DND-41 (cell line): ENCODE results near the gene CDH1.

Source experiments
- ATAC-seq: fragments of 200-7000 bp; cut with Tn5 transposase; 3 replicates; pipeline ENCODE4 v1.9.1; 2021; ENCODE audit warnings: low read depth; ENCODE audit not compliant: insufficient read depth
- DNase-seq: peaks from one replicate; pipeline ENCODE4 v3.0.0-alpha.2; 2020
- H2AFZ ChIP-seq: 2 replicates; pipeline ENCODE4 v1.6.0; 2012; ENCODE audit warnings: low read depth, low read length
- H3K27ac ChIP-seq: 2 replicates; pipeline ENCODE4 v1.5.1; 2012; ENCODE audit warnings: low read length, inconsistent platforms
- H3K27me3 ChIP-seq: fragments of 200-600 bp; sonication (generic); 2 replicates; pipeline ENCODE4 v1.6.0; 2012; ENCODE audit warnings: low read length, mild to moderate bottlenecking, inconsistent platforms; ENCODE audit not compliant: insufficient read depth, poor library complexity
- H3K36me3 ChIP-seq: 2 replicates; pipeline ENCODE4 v1.5.1; 2012; ENCODE audit warnings: low read length, inconsistent platforms; ENCODE audit not compliant: insufficient read depth
- H3K4me1 ChIP-seq: 2 replicates; pipeline ENCODE4 v1.5.1; 2012; ENCODE audit warnings: mild to moderate bottlenecking, low read length; ENCODE audit not compliant: insufficient read depth
- H3K4me2 ChIP-seq: 2 replicates; pipeline ENCODE4 v1.6.0; 2012; ENCODE audit warnings: mild to moderate bottlenecking, moderate library complexity, low read length, inconsistent platforms; ENCODE audit not compliant: insufficient read depth
- H3K4me3 ChIP-seq, 2 experiments: fragments of 200-600 bp in 1 of 2; shearing (Covaris generic) in 1 of 2; 2 replicates each; pipeline ENCODE4 v1.5.1; 2012 to 2016; ENCODE audit warnings: inconsistent platforms in 2 of 2, low read length in 2 of 2, mild to moderate bottlenecking in 2 of 2, low read depth in 1 of 2, moderate library complexity in 1 of 2
- H3K79me2 ChIP-seq: 2 replicates; pipeline ENCODE4 v1.6.0; 2012; ENCODE audit warnings: low read length, inconsistent platforms; ENCODE audit not compliant: insufficient read depth
- H3K9ac ChIP-seq: 2 replicates; pipeline ENCODE4 v1.6.0; 2012; ENCODE audit warnings: low read depth, mild to moderate bottlenecking, inconsistent platforms, low read length, moderate library complexity
- H3K9me3 ChIP-seq: 2 replicates; pipeline ENCODE4 v1.5.1; 2012; ENCODE audit warnings: low read length, moderate library complexity, mild to moderate bottlenecking, inconsistent platforms; ENCODE audit not compliant: insufficient read depth, severe bottlenecking
- H4K20me1 ChIP-seq: 2 replicates; pipeline ENCODE4 v1.6.0; 2012; ENCODE audit warnings: low read length; ENCODE audit not compliant: insufficient read depth
- EZH2 ChIP-seq: IDR thresholded peaks from 3 replicates; pipeline ENCODE4 v1.6.1; 2012; ENCODE audit warnings: borderline replicate concordance, low read depth, mild to moderate bottlenecking, moderate library complexity, low read length, inconsistent platforms; ENCODE audit not compliant: severe bottlenecking
- TF ChIP-seq, protein P1 (sequence below): IDR thresholded peaks from 2 replicates; pipeline ENCODE4 v1.5.1; 2012; ENCODE audit warnings: borderline replicate concordance, low read length, moderate library complexity, mild to moderate bottlenecking; ENCODE audit not compliant: poor library complexity, severe bottlenecking; ENCODE audit errors: extremely low read depth

The CDH1 gene

DNA sequence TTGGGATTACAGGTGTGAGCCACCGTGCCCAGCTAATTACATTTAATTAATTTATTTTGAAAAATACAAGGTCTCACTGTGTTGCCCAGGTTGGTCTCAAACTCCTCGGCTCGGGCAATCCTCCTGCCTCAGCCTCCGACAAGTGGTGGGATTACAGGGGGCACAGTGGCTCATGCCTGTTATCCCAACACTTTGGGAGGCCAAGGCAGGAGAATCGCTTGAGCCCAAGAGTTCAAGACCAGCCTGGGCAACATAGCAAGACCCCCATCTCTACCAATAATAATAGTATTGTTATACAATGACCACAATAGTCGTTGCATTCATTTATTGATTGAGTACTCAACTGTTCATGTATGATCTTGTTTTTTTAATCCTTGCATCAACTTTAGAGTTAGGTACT, 22.0 kb downstream of the CDH1 start:
- H3K36me3 ChIP-seq, result no peaks in the 10 kb centered on the region
- no peaks in the 10 kb centered on the region for H3K79me2 ChIP-seq
- ATAC-seq (no peak), DNase-seq (no peak)
- no peak overlapping the region for H2AFZ ChIP-seq
- no peak overlapping the region for H3K4me3 ChIP-seq
- H3K27ac ChIP-seq, result no peak overlapping the region
- H4K20me1 ChIP-seq, result no peaks in the 10 kb centered on the region
- no peaks in the 10 kb centered on the region for H3K4me1 ChIP-seq
- H3K27me3 ChIP-seq, result no peaks in the 10 kb centered on the region
- H3K9ac ChIP-seq, result no peak overlapping the region
- no peaks in the 10 kb centered on the region for H3K9me3 ChIP-seq
- no peak for TF ChIP-seq EZH2
- TF ChIP-seq, protein P1, sequence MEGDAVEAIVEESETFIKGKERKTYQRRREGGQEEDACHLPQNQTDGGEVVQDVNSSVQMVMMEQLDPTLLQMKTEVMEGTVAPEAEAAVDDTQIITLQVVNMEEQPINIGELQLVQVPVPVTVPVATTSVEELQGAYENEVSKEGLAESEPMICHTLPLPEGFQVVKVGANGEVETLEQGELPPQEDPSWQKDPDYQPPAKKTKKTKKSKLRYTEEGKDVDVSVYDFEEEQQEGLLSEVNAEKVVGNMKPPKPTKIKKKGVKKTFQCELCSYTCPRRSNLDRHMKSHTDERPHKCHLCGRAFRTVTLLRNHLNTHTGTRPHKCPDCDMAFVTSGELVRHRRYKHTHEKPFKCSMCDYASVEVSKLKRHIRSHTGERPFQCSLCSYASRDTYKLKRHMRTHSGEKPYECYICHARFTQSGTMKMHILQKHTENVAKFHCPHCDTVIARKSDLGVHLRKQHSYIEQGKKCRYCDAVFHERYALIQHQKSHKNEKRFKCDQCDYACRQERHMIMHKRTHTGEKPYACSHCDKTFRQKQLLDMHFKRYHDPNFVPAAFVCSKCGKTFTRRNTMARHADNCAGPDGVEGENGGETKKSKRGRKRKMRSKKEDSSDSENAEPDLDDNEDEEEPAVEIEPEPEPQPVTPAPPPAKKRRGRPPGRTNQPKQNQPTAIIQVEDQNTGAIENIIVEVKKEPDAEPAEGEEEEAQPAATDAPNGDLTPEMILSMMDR, result no peak
- H3K4me2 ChIP-seq, result no peak overlapping the region

DNA sequence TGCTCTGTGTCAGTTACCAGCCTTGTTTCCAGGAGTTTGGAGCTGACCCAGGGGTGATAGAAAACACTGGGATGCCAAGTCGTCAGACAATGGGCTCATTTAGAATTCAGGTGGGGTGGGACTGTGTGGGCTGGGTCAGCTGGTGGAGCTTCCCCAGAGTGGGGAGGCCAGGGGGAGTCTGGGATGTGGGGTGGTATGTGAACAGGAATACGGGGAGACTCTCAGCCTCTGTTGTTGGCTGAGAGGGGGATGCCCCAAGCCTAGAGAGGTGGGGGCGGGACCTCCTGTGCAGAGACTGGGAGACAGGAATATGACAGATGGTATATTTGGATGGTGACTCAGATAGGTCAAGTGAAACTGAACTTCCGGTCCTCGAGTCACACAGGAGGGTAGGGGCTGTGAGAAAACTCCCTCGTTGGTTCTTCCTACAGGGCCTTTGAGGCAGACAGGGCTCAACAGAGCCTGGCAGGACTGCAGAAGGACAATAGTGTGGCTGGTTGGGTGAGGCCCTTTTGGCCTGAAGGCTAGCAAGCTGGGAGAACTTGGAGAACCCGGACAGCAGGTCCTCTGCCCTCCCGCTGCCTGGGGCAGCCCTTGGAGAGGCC, 23.7 kb downstream of the CDH1 start:
- ATAC-seq (no peak), DNase-seq (no peak)
- no peaks in the 10 kb centered on the region for H3K27me3 ChIP-seq
- no peaks in the 10 kb centered on the region for H4K20me1 ChIP-seq
- H3K79me2 ChIP-seq, result no peaks in the 10 kb centered on the region
- no peaks in the 10 kb centered on the region for H3K36me3 ChIP-seq
- no peaks in the 10 kb centered on the region for H3K9me3 ChIP-seq
- no peak overlapping the region for H3K9ac ChIP-seq
- no peak overlapping the region for H3K4me2 ChIP-seq
- H3K4me1 ChIP-seq, result no peaks in the 10 kb centered on the region
- H3K27ac ChIP-seq, result no peak overlapping the region
- H3K4me3 ChIP-seq, result no peak overlapping the region
- H2AFZ ChIP-seq, result no peak overlapping the region
- TF ChIP-seq, protein P1, result no peak
- TF ChIP-seq EZH2, result no peak

DNA sequence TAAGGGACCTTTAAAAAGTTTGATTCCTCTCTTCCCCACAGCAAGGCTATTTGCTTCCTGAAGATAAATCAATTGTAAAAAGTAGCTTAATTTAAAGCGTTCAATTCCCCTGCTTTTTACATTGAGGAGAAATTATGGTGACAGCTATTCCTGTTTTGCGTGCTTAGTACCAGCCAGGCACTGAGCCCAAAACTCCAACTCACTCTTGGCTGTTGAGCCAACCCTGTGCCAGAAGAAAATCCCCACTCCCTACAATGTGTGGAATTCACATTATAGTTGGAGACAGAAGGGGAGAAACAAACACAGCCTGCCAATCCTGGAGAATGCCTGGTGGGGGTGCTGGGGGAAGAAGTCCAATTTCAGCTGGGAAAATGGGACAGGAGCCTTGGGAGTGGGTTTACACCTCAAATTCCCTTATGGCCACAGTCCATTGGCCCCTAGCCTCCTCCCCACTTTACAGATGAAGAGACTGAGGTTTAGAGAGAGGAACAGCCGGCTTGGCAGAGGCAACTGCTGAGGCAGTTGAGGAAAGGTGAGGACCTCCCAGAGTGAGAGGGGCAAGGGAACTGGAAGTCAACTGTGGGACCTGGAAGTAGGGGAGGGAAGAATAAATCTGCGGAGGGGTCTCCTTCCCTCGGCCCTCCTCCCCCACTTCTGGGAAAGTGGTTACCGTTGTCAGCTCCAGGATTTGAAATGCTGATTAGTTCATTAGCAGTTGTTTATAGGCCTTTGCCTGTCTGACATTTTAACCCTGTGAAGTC, 26.1 kb downstream of the CDH1 start:
- Histone ChIP-seq H3K36me3 (no peaks in the 10 kb centered on the region), H3K79me2 (no peaks in the 10 kb centered on the region), H3K4me1 (no peaks in the 10 kb centered on the region), H3K9ac (no peak overlapping the region), H4K20me1 (no peaks in the 10 kb centered on the region), H3K4me2 (no peak overlapping the region), H3K4me3 (no peak overlapping the region), H3K9me3 (no peaks in the 10 kb centered on the region), H3K27me3 (no peaks in the 10 kb centered on the region), H2AFZ (no peak overlapping the region), H3K27ac (no peak overlapping the region)
- no peak for ATAC-seq
- TF ChIP-seq EZH2, result no peak
- TF ChIP-seq, protein P1, result no peak
- no peak for DNase-seq
